ENCODE measurements around the gene SBK2.

SBK2 gene

GRCh38 chr19:55493052-55493644 is 43.8 kb downstream of the SBK2 start:
- Mint-ChIP-seq H3K4me1 (ENCODE audit: low read depth) (no peaks in the 10 kb centered on the region), H3K36me3 (ENCODE audit: low read depth) (no peaks in the 10 kb centered on the region), H3K27me3 (ENCODE audit: low read depth) (peaks cover 2% of the 10 kb centered on the region), H3K4me3 (no peak overlapping the region), H3K27ac (no peak overlapping the region), H3K9me3 (no peaks in the 10 kb centered on the region)
- no peak for DNase-seq (ENCODE audit: low spot score)

- Mint-ChIP-seq H3K4me3 (no peak overlapping the region), H3K27me3 (ENCODE audit: low read depth) (peaks cover 2% of the 10 kb centered on the region), H3K4me1 (ENCODE audit: low read depth) (no peaks in the 10 kb centered on the region), H3K9me3 (no peaks in the 10 kb centered on the region), H3K27ac (no peak overlapping the region), H3K36me3 (ENCODE audit: low read depth) (no peaks in the 10 kb centered on the region)
- DNase-seq (ENCODE audit: low spot score): no peak
These were observed 44.5 kb downstream of the SBK2 start for GRCh38 chr19:55492362-55492944.

- H3K9me3 Mint-ChIP-seq: no peaks in the 10 kb centered on the region
- DNase-seq (ENCODE audit: low spot score): no peak
- no peaks in the 10 kb centered on the region for H3K4me1 Mint-ChIP-seq (ENCODE audit: low read depth)
- H3K27ac Mint-ChIP-seq: no peak overlapping the region
- peaks cover 2% of the 10 kb centered on the region for H3K27me3 Mint-ChIP-seq (ENCODE audit: low read depth)
- no peak overlapping the region for H3K4me3 Mint-ChIP-seq
- H3K36me3 Mint-ChIP-seq (ENCODE audit: low read depth): no peaks in the 10 kb centered on the region
These were observed 45.2 kb downstream of the SBK2 start for GRCh38 chr19:55491546-55492360.

- Mint-ChIP-seq H3K4me1 (ENCODE audit: low read depth) (peaks cover 1% of the 10 kb centered on the region), H3K9me3 (no peaks in the 10 kb centered on the region)
These were observed 46.2 kb downstream of the SBK2 start for GRCh38 chr19:55490478-55491432.

GRCh38 chr19:55489711-55490477 is 47.0 kb downstream of the SBK2 start:
- no peaks in the 10 kb centered on the region for H3K36me3 Mint-ChIP-seq (ENCODE audit: low read depth)
- peaks cover 2% of the 10 kb centered on the region for H3K27me3 Mint-ChIP-seq (ENCODE audit: low read depth)
- DNase-seq (ENCODE audit: low spot score): no peak
- no peak overlapping the region for H3K27ac Mint-ChIP-seq
- peaks cover 1% of the 10 kb centered on the region for H3K4me1 Mint-ChIP-seq (ENCODE audit: low read depth)
- no peak overlapping the region for H3K4me3 Mint-ChIP-seq
- no peaks in the 10 kb centered on the region for H3K9me3 Mint-ChIP-seq

More at GRCh38 chr19:55490478-55491432, 46.2 kb downstream of the SBK2 start:
- peaks cover 2% of the 10 kb centered on the region for H3K27me3 Mint-ChIP-seq (ENCODE audit: low read depth)
- no peaks in the 10 kb centered on the region for H3K36me3 Mint-ChIP-seq (ENCODE audit: low read depth)
- no peak overlapping the region for H3K27ac Mint-ChIP-seq
- no peak for DNase-seq (ENCODE audit: low spot score)
- no peak overlapping the region for H3K4me3 Mint-ChIP-seq

GRCh38 chr19:55488986-55489710 is 47.8 kb downstream of the SBK2 start:
- H3K27ac Mint-ChIP-seq: no peak overlapping the region
- H3K4me3 Mint-ChIP-seq: no peak overlapping the region
- H3K9me3 Mint-ChIP-seq: no peaks in the 10 kb centered on the region
- no peaks in the 10 kb centered on the region for H3K36me3 Mint-ChIP-seq (ENCODE audit: low read depth)
- peaks cover 1% of the 10 kb centered on the region for H3K4me1 Mint-ChIP-seq (ENCODE audit: low read depth)
- peaks cover 2% of the 10 kb centered on the region for H3K27me3 Mint-ChIP-seq (ENCODE audit: low read depth)
- DNase-seq (ENCODE audit: low spot score): no peak

GRCh38 chr19:55487924-55488687 is 48.8 kb downstream of the SBK2 start, which contains the start of gene SSC5D:
TSS of gene SSC5D (plus strand) at chr19:55488436. CDS start at chr19:55488590, 154 bp downstream.
- Mint-ChIP-seq H3K27me3 (ENCODE audit: low read depth) (peaks cover 2% of the 10 kb centered on the region), H3K4me3 (no peak within 1 kb of the TSS), H3K36me3 (ENCODE audit: low read depth) (no peaks in the 10 kb centered on the region), H3K4me1 (ENCODE audit: low read depth) (peaks cover 1% of the 10 kb centered on the region), H3K27ac (no peak within 1 kb of the TSS), H3K9me3 (no peaks in the 10 kb centered on the region)
- DNase-seq (ENCODE audit: low spot score): no peak

GRCh38 chr19:55486971-55487923 is 49.7 kb downstream of the SBK2 start:
- Mint-ChIP-seq H3K27ac (no peak overlapping the region), H3K27me3 (ENCODE audit: low read depth) (peaks cover 2% of the 10 kb centered on the region), H3K36me3 (ENCODE audit: low read depth) (no peaks in the 10 kb centered on the region), H3K4me3 (peak overlapping the region; percentile 26), H3K9me3 (no peaks in the 10 kb centered on the region), H3K4me1 (ENCODE audit: low read depth) (peaks cover 1% of the 10 kb centered on the region)
- peak; percentile 40 for DNase-seq (ENCODE audit: low spot score)

GRCh38 chr19:55486043-55486970 is 50.6 kb downstream of the SBK2 start:
- H3K4me3 Mint-ChIP-seq: peak overlapping the region; percentile 58
- peaks cover 1% of the 10 kb centered on the region for H3K4me1 Mint-ChIP-seq (ENCODE audit: low read depth)
- peak overlapping the region; percentile 34 for H3K27ac Mint-ChIP-seq
- H3K27me3 Mint-ChIP-seq (ENCODE audit: low read depth): no peaks in the 10 kb centered on the region
- no peak for DNase-seq (ENCODE audit: low spot score)
- no peaks in the 10 kb centered on the region for H3K36me3 Mint-ChIP-seq (ENCODE audit: low read depth)
- no peaks in the 10 kb centered on the region for H3K9me3 Mint-ChIP-seq

- H3K4me1 Mint-ChIP-seq (ENCODE audit: low read depth): peaks cover 1% of the 10 kb centered on the region
- no peaks in the 10 kb centered on the region for H3K27me3 Mint-ChIP-seq (ENCODE audit: low read depth)
- peak overlapping the region; percentile 75 for H3K4me3 Mint-ChIP-seq
- H3K27ac Mint-ChIP-seq: peak overlapping the region; percentile 70
- no peaks in the 10 kb centered on the region for H3K9me3 Mint-ChIP-seq
- no peaks in the 10 kb centered on the region for H3K36me3 Mint-ChIP-seq (ENCODE audit: low read depth)
- DNase-seq (ENCODE audit: low spot score): no peak
These were observed 51.4 kb downstream of the SBK2 start for GRCh38 chr19:55485439-55486011.

Measured in T-helper 2 cell treated with Interferon-gamma antibody and Interleukin-4, amounts not matched to agents 5 μg/mL and 100 μg/mL, for 36 hours (primary cell).